MM.1S (cell line): Measurements from ENCODE around the gene KANK2.

ENCODE experiments used
- DNase-seq: peaks from one replicate; pipeline ENCODE4 v3.0.0-alpha.2; 2015
- H2AFZ ChIP-seq: fragments of 300-600 bp; sonication (generic); 2 replicates; pipeline ENCODE4 v1.6.0; 2016; ENCODE audit warnings: antibody characterized with exemption, low read length
- H3F3A ChIP-seq: fragments of 300-600 bp; sonication (generic); 2 replicates; pipeline ENCODE4 v1.6.1; 2016; ENCODE audit warnings: mild to moderate bottlenecking, antibody characterized with exemption, low read length, moderate library complexity, mixed read lengths; ENCODE audit not compliant: insufficient read depth
- H3K27ac ChIP-seq: fragments of 300-600 bp; sonication (generic); 2 replicates; pipeline ENCODE4 v1.5.1; 2016; ENCODE audit warnings: mild to moderate bottlenecking, low read length
- H3K27me3 ChIP-seq: fragments of 300-600 bp; sonication (generic); replicated peaks from 2 replicates; pipeline ENCODE4 v1.6.0; 2016; ENCODE audit warnings: low read length; ENCODE audit not compliant: insufficient read depth
- H3K36me3 ChIP-seq: fragments of 300-600 bp; sonication (generic); replicated peaks from 2 replicates; pipeline ENCODE4 v1.6.1; 2016; ENCODE audit warnings: mild to moderate bottlenecking, low read length, mixed read lengths; ENCODE audit not compliant: insufficient read depth
- H3K4me1 ChIP-seq: fragments of 300-600 bp; sonication (generic); 2 replicates; pipeline ENCODE4 v1.6.1; 2016; ENCODE audit warnings: low read length, mixed read lengths
- H3K4me2 ChIP-seq: fragments of 300-600 bp; sonication (generic); 2 replicates; pipeline ENCODE4 v1.6.0; 2016; ENCODE audit warnings: low read depth, low read length
- H3K4me3 ChIP-seq: fragments of 300-600 bp; sonication (generic); 2 replicates; pipeline ENCODE4 v1.5.1; 2016; ENCODE audit warnings: low read length, mixed read lengths
- H3K79me2 ChIP-seq: fragments of 300-600 bp; sonication (generic); 2 replicates; pipeline ENCODE4 v1.6.1; 2016; ENCODE audit warnings: mixed run types, low read length, mixed read lengths
- H3K9ac ChIP-seq: fragments of 300-600 bp; sonication (generic); 2 replicates; pipeline ENCODE4 v1.6.1; 2016; ENCODE audit warnings: low read length, mixed read lengths
- H3K9me2 ChIP-seq: fragments of 300-600 bp; sonication (generic); replicated peaks from 2 replicates; pipeline ENCODE4 v1.6.1; 2016; ENCODE audit warnings: mild to moderate bottlenecking, low read length, mixed read lengths; ENCODE audit not compliant: insufficient read depth
- H3K9me3 ChIP-seq: fragments of 300-600 bp; sonication (generic); replicated peaks from 2 replicates; pipeline ENCODE4 v1.6.1; 2016; ENCODE audit warnings: mild to moderate bottlenecking, low read length, mixed read lengths; ENCODE audit not compliant: insufficient read depth
- H4K20me1 ChIP-seq: fragments of 300-600 bp; sonication (generic); 2 replicates; pipeline ENCODE4 v1.6.1; 2016; ENCODE audit warnings: mild to moderate bottlenecking, low read length, moderate library complexity, mixed read lengths; ENCODE audit not compliant: insufficient read depth
- CTCF ChIP-seq: fragments of 300-600 bp; sonication (generic); IDR thresholded peaks from 2 replicates; pipeline ENCODE4 v1.5.1; 2016; ENCODE audit warnings: antibody characterized with exemption, low read length, mixed read lengths
- EZH2 ChIP-seq: fragments of 300-600 bp; sonication (generic); optimal IDR thresholded peaks from 2 replicates; pipeline ENCODE3; 2017; ENCODE audit warnings: low read depth, mild to moderate bottlenecking, antibody characterized with exemption, low read length, mixed read lengths
- EZH2phosphoT487 ChIP-seq: fragments of 300-600 bp; sonication (generic); IDR thresholded peaks from 2 replicates; pipeline ENCODE4 v1.6.1; 2018; ENCODE audit warnings: antibody characterized with exemption, low read length

Gene KANK2

DNA sequence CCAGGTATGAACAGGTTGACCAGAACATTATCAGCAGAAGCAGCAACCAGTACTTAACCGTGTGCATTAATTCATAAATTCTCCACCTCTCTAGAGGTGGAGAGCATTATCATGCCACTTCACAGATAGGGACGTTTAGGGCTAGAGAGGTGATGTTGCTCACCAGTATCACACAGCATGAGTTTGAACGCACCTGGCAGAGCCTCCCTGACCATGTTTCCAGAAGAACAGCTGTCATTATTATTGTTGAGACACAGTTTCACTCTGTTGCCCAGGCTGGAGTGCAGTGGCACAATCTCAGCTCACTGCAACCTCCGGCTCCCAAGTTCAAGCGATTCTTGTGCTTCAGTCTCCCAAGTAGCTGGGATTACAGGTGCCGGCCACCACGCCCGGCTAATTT, 6.8 kb downstream of the KANK2 start:
- no peaks in the 10 kb centered on the region for H3K9me3 ChIP-seq
- H3K9ac ChIP-seq, result no peak overlapping the region
- no peak overlapping the region for H3K27ac ChIP-seq
- no peak for DNase-seq
- no peak overlapping the region for H3K4me2 ChIP-seq
- H3K27me3 ChIP-seq, result no peaks in the 10 kb centered on the region
- H3K4me1 ChIP-seq, result no peaks in the 10 kb centered on the region
- H3K9me2 ChIP-seq, result no peaks in the 10 kb centered on the region
- no peaks in the 10 kb centered on the region for H3K79me2 ChIP-seq
- H3F3A ChIP-seq, result no peaks in the 10 kb centered on the region
- no peaks in the 10 kb centered on the region for H4K20me1 ChIP-seq
- TF ChIP-seq EZH2 (no peak), EZH2phosphoT487 (no peak), CTCF (no peak)
- no peak overlapping the region for H3K4me3 ChIP-seq
- H2AFZ ChIP-seq, result no peak overlapping the region
- no peaks in the 10 kb centered on the region for H3K36me3 ChIP-seq

GRCh38 chr19:11187441-11187840, 9.9 kb downstream of the KANK2 start:
- Histone ChIP-seq H3F3A (no peaks in the 10 kb centered on the region), H3K79me2 (no peaks in the 10 kb centered on the region), H3K4me2 (no peak overlapping the region), H3K4me1 (no peaks in the 10 kb centered on the region), H4K20me1 (no peaks in the 10 kb centered on the region), H3K9ac (no peak overlapping the region), H3K36me3 (no peaks in the 10 kb centered on the region), H3K27me3 (no peaks in the 10 kb centered on the region), H3K9me2 (no peaks in the 10 kb centered on the region), H2AFZ (no peak overlapping the region), H3K27ac (no peak overlapping the region), H3K9me3 (no peaks in the 10 kb centered on the region), H3K4me3 (no peak overlapping the region)
- DNase-seq, result no peak
- no peak for TF ChIP-seq CTCF
- no peak for TF ChIP-seq EZH2

- Histone ChIP-seq H2AFZ (no peak overlapping the region), H3F3A (peaks cover 8% of the 10 kb centered on the region; the same call in 1 of the 2 replicates), H3K4me1 (peaks cover 10% of the 10 kb centered on the region; the same call in 1 of the 2 replicates), H3K36me3 (no peaks in the 10 kb centered on the region), H3K9me3 (no peaks in the 10 kb centered on the region), H3K27me3 (no peaks in the 10 kb centered on the region), H3K9ac (no peak overlapping the region), H3K9me2 (no peaks in the 10 kb centered on the region), H3K27ac (no peak overlapping the region), H3K4me3 (no peak overlapping the region), H4K20me1 (no peaks in the 10 kb centered on the region), H3K79me2 (no peaks in the 10 kb centered on the region), H3K4me2 (no peak overlapping the region)
- DNase-seq, result no peak
- TF ChIP-seq CTCF (no peak), EZH2phosphoT487 (no peak), EZH2 (no peak)
These were observed 14.4 kb downstream of the KANK2 start for GRCh38 chr19:11182994-11183393.
